K562 (cell line): ENCODE results near the gene BST1. TPM values are rescaled to one million over a fixed set of nuclear protein-coding genes. Genes with fewer than 3 reads are reported as not detected.

ENCODE experiments used
- ATAC-seq: fragments of 200-7000 bp; cut with Tn5 transposase; 3 replicates; pipeline ENCODE4 v1.9.1; 2020; ENCODE audit warnings: moderate library complexity
- BruUV-seq: library from RNA; stranded (reverse); fragments of 400-500 nt; replicated peaks from 2 replicates; lab custom pipeline; 2021; lab: Mats Ljungman, UMichigan
- CTCF ChIA-PET: fragments of 300-600 bp; formaldehyde crosslinking; extraction: SDS; loops from one replicate; lab custom pipeline; 2021; ENCODE audit warnings: low intra/inter-chr PET ratio; lab: Yijun Ruan, JAX
- POLR2A ChIA-PET: fragments of 300-600, 350-650 bp; sonication (Branson Sonifier 250); formaldehyde crosslinking; extraction: SDS; loops from one replicate; lab custom pipeline; 2021; ENCODE audit warnings: antibody characterized with exemption, inconsistent platforms; lab: Yijun Ruan, JAX
- DNase-seq, 4 experiments: peaks; one replicate each; pipeline versions ENCODE4 v3.0.0 to v3.0.0-alpha.2; 2011 to 2018; ENCODE audit warnings: low spot score in 3 of 4, mixed read lengths in 3 of 4; ENCODE audit errors: extremely low read depth in 1 of 4
- FAIRE-seq: peaks from 2 replicates; lab custom pipeline; 2011; peaks lifted over from hg19 to GRCh38; lab: Jason Lieb, UNC
- H2AFZ ChIP-seq: 2 replicates; pipeline ENCODE4 v1.6.0; 2011; ENCODE audit warnings: low read depth, low read length, control low read depth, inconsistent platforms
- H3K27ac ChIP-seq: fragments of 200-600 bp; 3 replicates; pipeline ENCODE4 v1.8.0; 2011; ENCODE audit warnings: low read depth, mild to moderate bottlenecking, control low read depth, inconsistent platforms, low read length, moderate library complexity, mixed read lengths; ENCODE audit errors: extremely low read depth
- H3K27me3 ChIP-seq, 2 experiments: fragments of 300-600 bp in 1 of 2; 2 replicates in 1 of 2; 3 replicates in 1 of 2; pipeline versions ENCODE4 v1.6.0 to v1.8.0; 2011; ENCODE audit warnings: inconsistent platforms in 2 of 2, low read length in 2 of 2, mild to moderate bottlenecking in 1 of 2, mixed read lengths in 1 of 2, moderate library complexity in 1 of 2; ENCODE audit not compliant: control insufficient read depth in 2 of 2, insufficient read depth in 2 of 2
- H3K36me3 ChIP-seq: fragments of 300-600 bp; 3 replicates; pipeline ENCODE4 v1.8.0; 2011; ENCODE audit warnings: mild to moderate bottlenecking, low read length, inconsistent platforms; ENCODE audit not compliant: control insufficient read depth, insufficient read depth
- H3K4me1 ChIP-seq, 2 experiments: fragments of 200-600 bp in 1 of 2; replicated peaks in 1 of 2; 2 replicates in 1 of 2; 3 replicates in 1 of 2; pipeline versions ENCODE4 v1.5.1 to v1.8.0; 2011; ENCODE audit warnings: inconsistent platforms in 2 of 2, low read length in 2 of 2, mild to moderate bottlenecking in 1 of 2, mixed read lengths in 1 of 2, moderate library complexity in 1 of 2; ENCODE audit not compliant: control insufficient read depth in 2 of 2, insufficient read depth in 2 of 2
- H3K4me2 ChIP-seq: 2 replicates; pipeline ENCODE4 v1.6.1; 2011; ENCODE audit warnings: low read length, control low read depth, inconsistent platforms, mixed read lengths; ENCODE audit not compliant: insufficient read depth
- H3K4me3 ChIP-seq: fragments of 200-600 bp; sonication (generic), shearing (Covaris generic); 2 replicates; pipeline ENCODE4 v1.5.1; 2016; ENCODE audit warnings: control low read depth, inconsistent platforms
- H3K79me2 ChIP-seq: fragments of 200-600 bp; 3 replicates; pipeline ENCODE4 v1.8.0; 2011; ENCODE audit warnings: low read length, inconsistent platforms; ENCODE audit not compliant: control insufficient read depth, insufficient read depth
- H3K9ac ChIP-seq, 2 experiments: 2 replicates each; pipeline versions ENCODE4 v1.6.0 to v1.6.1; 2011; ENCODE audit warnings: low read depth in 2 of 2, low read length in 2 of 2, control low read depth in 1 of 2, inconsistent platforms in 1 of 2, mild to moderate bottlenecking in 1 of 2, mixed read lengths in 1 of 2; ENCODE audit not compliant: insufficient read depth in 1 of 2
- H3K9me1 ChIP-seq: one replicate; pipeline ENCODE4 v1.6.0; 2011; ENCODE audit warnings: inconsistent platforms, mild to moderate bottlenecking, low read length, moderate library complexity; ENCODE audit not compliant: control insufficient read depth, insufficient read depth
- H3K9me3 ChIP-seq: replicated peaks from 2 replicates; pipeline ENCODE4 v1.5.1; 2011; ENCODE audit warnings: low read depth, low read length, inconsistent platforms; ENCODE audit not compliant: control insufficient read depth, insufficient read depth
- H4K20me1 ChIP-seq: replicated peaks from 2 replicates; pipeline ENCODE4 v1.6.1; 2011; ENCODE audit warnings: low read length, inconsistent platforms, mixed read lengths; ENCODE audit not compliant: control insufficient read depth, insufficient read depth
- CBFA2T2 ChIP-seq: fragments of 450-650 bp; conservative IDR thresholded peaks from 2 replicates; pipeline ENCODE4 v1.6.1; 2017; ENCODE audit warnings: mild to moderate bottlenecking
- HNRNPLL ChIP-seq: fragments of 200-400 bp; formaldehyde crosslinking; IDR thresholded peaks from 2 replicates; pipeline ENCODE4 v1.6.1; 2017; ENCODE audit warnings: low read length, low read depth, mild to moderate bottlenecking; ENCODE audit not compliant: poor library complexity, severe bottlenecking
- NELFE ChIP-seq: IDR thresholded peaks from 2 replicates; pipeline ENCODE4 v1.6.1; 2011; ENCODE audit warnings: mild to moderate bottlenecking; ENCODE audit not compliant: insufficient read depth, insufficient read length
- NFXL1 ChIP-seq: fragments of 450-650 bp; formaldehyde crosslinking; IDR thresholded peaks from 2 replicates; pipeline ENCODE4 v1.4.0; 2021; ENCODE audit warnings: mild to moderate bottlenecking
- NONO ChIP-seq, 2 experiments: fragments of 200-400 bp in 1 of 2; fragments of 450-650 bp in 1 of 2; formaldehyde crosslinking in 1 of 2; IDR thresholded peaks; 2 replicates each; pipeline ENCODE4 v1.6.1; 2017; ENCODE audit warnings: low read depth in 2 of 2, mild to moderate bottlenecking in 2 of 2, moderate library complexity in 2 of 2, low read length in 1 of 2
- PHF21A ChIP-seq: fragments of 450-650 bp; IDR thresholded peaks from 2 replicates; pipeline ENCODE4 v1.6.1; 2017; ENCODE audit warnings: low read depth, borderline replicate concordance
- POLR2AphosphoS2 ChIP-seq: IDR thresholded peaks from 2 replicates; pipeline ENCODE4 v1.6.1; 2012; ENCODE audit warnings: low read length, improper control_type of control experiment
- RB1 ChIP-seq: fragments of 450-650 bp; IDR thresholded peaks from 2 replicates; pipeline ENCODE4 v1.6.1; 2017; ENCODE audit warnings: low read depth, mild to moderate bottlenecking
- SIN3B ChIP-seq: fragments of 450-650 bp; IDR thresholded peaks from 2 replicates; pipeline ENCODE4 v1.6.1; 2017; ENCODE audit warnings: low read depth, mild to moderate bottlenecking, moderate library complexity
- ZNF124 ChIP-seq: sonication (generic); formaldehyde crosslinking; IDR thresholded peaks from 2 replicates; pipeline ENCODE4 v1.8.1; 2022; ENCODE audit warnings: missing genetic modification reagents
- ZNF764 ChIP-seq: fragments of 250-450 bp; sonication (Bioruptor Pico); IDR thresholded peaks from 2 replicates; pipeline ENCODE4 v1.4.0; 2020; ENCODE audit warnings: low read depth, mild to moderate bottlenecking, moderate library complexity
- WGBS: fragments of 100-300 bp; shearing (Covaris generic); methylation state at CpG from one replicate; pipeline ENCODE4 v1.1.6; 2016; ENCODE audit warnings: low coverage, mixed read lengths; ENCODE audit not compliant: insufficient coverage; ENCODE audit errors: missing lambda C conversion rate; 5-methylcytosine and 5-hydroxymethylcytosine counted together
- in situ Hi-C: fragments of 300-500 bp; cut with MboI; formaldehyde crosslinking; loops from 4 replicates; pipeline ENCODE4 v1.15.0; 2018; ENCODE audit warnings: inconsistent platforms, mixed read lengths
- intact Hi-C: fragments of 100-400 bp; cut with micrococcal nuclease; formaldehyde crosslinking; loops from 2 replicates; pipeline ENCODE4 v1.14.2; 2022
- polyA plus RNA-seq, 8 experiments: library from polyadenylated mRNA; depleted of rRNA in 4 of 8; stranded (reverse) in 5 of 8; unstranded in 3 of 8; fragments of >200 nt; fragmentation: Nextera tagmentation in 2 of 8; fragmentation: Illumina TruSeq in 1 of 8; extraction: Ambion mirVana in 2 of 8; extraction: Trizol in 1 of 8; gene quantifications; 2 replicates each; pipeline versions ENCODE4 v1.2.1 to v1.2.3, GENCODE V29; 2011 to 2014; ENCODE audit warnings: inconsistent platforms in 1 of 8, missing spikeins in 1 of 8
- total RNA-seq, 7 experiments: library from RNA; depleted of rRNA in 6 of 7; stranded (reverse); fragments of >200 nt in 6 of 7; fragmentation: Illumina TruSeq in 2 of 7; extraction: Trizol in 2 of 7; gene quantifications; 2 replicates each; pipeline versions ENCODE4 v1.2.1 to v1.2.3, GENCODE V29; 2011 to 2021; ENCODE audit warnings: low replicate concordance in 1 of 7
- TF ChIP-seq, protein P1 (sequence below): sonication (generic); formaldehyde crosslinking; IDR thresholded peaks from 2 replicates; pipeline ENCODE4 v1.8.1; 2022; ENCODE audit warnings: missing genetic modification reagents
- TF ChIP-seq, protein P2 (sequence below): fragments of 450-650 bp; IDR thresholded peaks from 2 replicates; pipeline ENCODE4 v1.6.1; 2016; ENCODE audit warnings: borderline replicate concordance
- TF ChIP-seq, protein P3 (sequence below): sonication (generic); formaldehyde crosslinking; IDR thresholded peaks from 2 replicates; pipeline ENCODE4 v1.8.0; 2022; ENCODE audit warnings: mild to moderate bottlenecking, missing genetic modification reagents

Gene BST1
- total and polyA plus RNA-seq, 9 of the 15 experiments (the other 6 are each of a cell fraction or from before 2014, with no cell fraction given), result 0.04 to 0.38 (median 0.07) TPM; not detected in 6

DNA sequence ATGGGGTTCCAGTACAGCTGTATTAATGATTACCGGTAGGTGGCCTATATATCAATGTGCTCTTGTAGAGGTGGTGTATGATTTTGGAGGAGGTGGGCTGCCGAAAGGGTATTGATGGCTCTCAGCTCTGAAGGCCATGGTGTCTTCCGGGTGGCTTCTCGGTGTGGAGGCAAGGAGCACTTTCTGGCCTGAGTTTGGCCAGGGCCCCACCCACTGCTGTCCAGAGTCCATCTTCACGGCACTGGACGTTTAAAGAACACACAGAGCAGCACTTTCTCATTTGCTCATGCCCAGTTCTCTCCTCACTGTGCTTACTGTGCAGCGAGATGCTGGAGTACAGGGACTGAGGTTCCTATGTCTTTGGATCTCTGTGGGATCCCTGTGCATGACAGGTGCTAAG lies 16.1 kb downstream of the BST1 start:
- peak; percentile 45 for ATAC-seq
- Histone ChIP-seq H3K9ac (no peak overlapping the region), H3K9me1 (no peaks in the 10 kb centered on the region), H3K4me3 (no peak overlapping the region), H2AFZ (peak overlapping the region; percentile 52; the same call in 1 of the 2 replicates), H3K27me3 (peaks cover 0 to 1% of the 10 kb centered on the region in 2 experiments; a peak in 3 of 5 replicates), H3K9me3 (no peaks in the 10 kb centered on the region), H4K20me1 (no peaks in the 10 kb centered on the region), H3K4me1 (no peaks in the 10 kb centered on the region; a peak in 1 of 5 replicates), H3K79me2 (no peaks in the 10 kb centered on the region), H3K36me3 (no peaks in the 10 kb centered on the region), H3K4me2 (no peak overlapping the region), H3K27ac (no peak overlapping the region)
- POLR2A ChIA-PET, result no interaction called here
- no peak for FAIRE-seq
- intact Hi-C loops (loop anchor here (5.0 kb wide), 1 partner anchor 67 kb away; no protein-coding TSS in a partner anchor), in situ Hi-C loops (no loop called here)
- no peak for DNase-seq
- no peak for TF ChIP-seq ZNF124
- no peak for TF ChIP-seq NONO (IDR thresholded peaks at IDR 0.05; ENCODE audit: low read depth in 2 of 2, low read length in 1 of 2)
- TF ChIP-seq, protein P1, sequence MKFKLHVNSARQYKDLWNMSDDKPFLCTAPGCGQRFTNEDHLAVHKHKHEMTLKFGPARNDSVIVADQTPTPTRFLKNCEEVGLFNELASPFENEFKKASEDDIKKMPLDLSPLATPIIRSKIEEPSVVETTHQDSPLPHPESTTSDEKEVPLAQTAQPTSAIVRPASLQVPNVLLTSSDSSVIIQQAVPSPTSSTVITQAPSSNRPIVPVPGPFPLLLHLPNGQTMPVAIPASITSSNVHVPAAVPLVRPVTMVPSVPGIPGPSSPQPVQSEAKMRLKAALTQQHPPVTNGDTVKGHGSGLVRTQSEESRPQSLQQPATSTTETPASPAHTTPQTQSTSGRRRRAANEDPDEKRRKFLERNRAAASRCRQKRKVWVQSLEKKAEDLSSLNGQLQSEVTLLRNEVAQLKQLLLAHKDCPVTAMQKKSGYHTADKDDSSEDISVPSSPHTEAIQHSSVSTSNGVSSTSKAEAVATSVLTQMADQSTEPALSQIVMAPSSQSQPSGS, result no peak
- TF ChIP-seq, protein P2, sequence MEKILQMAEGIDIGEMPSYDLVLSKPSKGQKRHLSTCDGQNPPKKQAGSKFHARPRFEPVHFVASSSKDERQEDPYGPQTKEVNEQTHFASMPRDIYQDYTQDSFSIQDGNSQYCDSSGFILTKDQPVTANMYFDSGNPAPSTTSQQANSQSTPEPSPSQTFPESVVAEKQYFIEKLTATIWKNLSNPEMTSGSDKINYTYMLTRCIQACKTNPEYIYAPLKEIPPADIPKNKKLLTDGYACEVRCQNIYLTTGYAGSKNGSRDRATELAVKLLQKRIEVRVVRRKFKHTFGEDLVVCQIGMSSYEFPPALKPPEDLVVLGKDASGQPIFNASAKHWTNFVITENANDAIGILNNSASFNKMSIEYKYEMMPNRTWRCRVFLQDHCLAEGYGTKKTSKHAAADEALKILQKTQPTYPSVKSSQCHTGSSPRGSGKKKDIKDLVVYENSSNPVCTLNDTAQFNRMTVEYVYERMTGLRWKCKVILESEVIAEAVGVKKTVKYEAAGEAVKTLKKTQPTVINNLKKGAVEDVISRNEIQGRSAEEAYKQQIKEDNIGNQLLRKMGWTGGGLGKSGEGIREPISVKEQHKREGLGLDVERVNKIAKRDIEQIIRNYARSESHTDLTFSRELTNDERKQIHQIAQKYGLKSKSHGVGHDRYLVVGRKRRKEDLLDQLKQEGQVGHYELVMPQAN, result no peak
- no peak for TF ChIP-seq RB1
- no peak for TF ChIP-seq POLR2AphosphoS2
- TF ChIP-seq NFXL1 (CRISPR knock-in tag), result no peak
- no peak for TF ChIP-seq NELFE
- TF ChIP-seq CBFA2T2, result no peak
- no peak for TF ChIP-seq HNRNPLL
- TF ChIP-seq, protein P3, sequence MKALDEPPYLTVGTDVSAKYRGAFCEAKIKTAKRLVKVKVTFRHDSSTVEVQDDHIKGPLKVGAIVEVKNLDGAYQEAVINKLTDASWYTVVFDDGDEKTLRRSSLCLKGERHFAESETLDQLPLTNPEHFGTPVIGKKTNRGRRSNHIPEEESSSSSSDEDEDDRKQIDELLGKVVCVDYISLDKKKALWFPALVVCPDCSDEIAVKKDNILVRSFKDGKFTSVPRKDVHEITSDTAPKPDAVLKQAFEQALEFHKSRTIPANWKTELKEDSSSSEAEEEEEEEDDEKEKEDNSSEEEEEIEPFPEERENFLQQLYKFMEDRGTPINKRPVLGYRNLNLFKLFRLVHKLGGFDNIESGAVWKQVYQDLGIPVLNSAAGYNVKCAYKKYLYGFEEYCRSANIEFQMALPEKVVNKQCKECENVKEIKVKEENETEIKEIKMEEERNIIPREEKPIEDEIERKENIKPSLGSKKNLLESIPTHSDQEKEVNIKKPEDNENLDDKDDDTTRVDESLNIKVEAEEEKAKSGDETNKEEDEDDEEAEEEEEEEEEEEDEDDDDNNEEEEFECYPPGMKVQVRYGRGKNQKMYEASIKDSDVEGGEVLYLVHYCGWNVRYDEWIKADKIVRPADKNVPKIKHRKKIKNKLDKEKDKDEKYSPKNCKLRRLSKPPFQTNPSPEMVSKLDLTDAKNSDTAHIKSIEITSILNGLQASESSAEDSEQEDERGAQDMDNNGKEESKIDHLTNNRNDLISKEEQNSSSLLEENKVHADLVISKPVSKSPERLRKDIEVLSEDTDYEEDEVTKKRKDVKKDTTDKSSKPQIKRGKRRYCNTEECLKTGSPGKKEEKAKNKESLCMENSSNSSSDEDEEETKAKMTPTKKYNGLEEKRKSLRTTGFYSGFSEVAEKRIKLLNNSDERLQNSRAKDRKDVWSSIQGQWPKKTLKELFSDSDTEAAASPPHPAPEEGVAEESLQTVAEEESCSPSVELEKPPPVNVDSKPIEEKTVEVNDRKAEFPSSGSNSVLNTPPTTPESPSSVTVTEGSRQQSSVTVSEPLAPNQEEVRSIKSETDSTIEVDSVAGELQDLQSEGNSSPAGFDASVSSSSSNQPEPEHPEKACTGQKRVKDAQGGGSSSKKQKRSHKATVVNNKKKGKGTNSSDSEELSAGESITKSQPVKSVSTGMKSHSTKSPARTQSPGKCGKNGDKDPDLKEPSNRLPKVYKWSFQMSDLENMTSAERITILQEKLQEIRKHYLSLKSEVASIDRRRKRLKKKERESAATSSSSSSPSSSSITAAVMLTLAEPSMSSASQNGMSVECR (CRISPR knock-in tag), result no peak
- TF ChIP-seq SIN3B, result no peak
- TF ChIP-seq ZNF764 (CRISPR knock-in tag), result no peak
- no peak for TF ChIP-seq PHF21A
- CTCF ChIA-PET, result no interaction called here
- 21% methylated on average over 7 of the region's 7 CpGs for WGBS
- no TSS peak for BruUV-seq
